Testis (tissue), 3 donors: ENCODE data around the gene ICAM5. TPM values are rescaled to one million over a fixed set of nuclear protein-coding genes. Genes with fewer than 3 reads are reported as not detected.
"Not testable (repeated sequence)": the region's sequence is repeated elsewhere in the genome, so short reads cannot be mapped to it uniquely, and the experiment has no call there.

Experiments
- DNase-seq: peaks from one replicate; pipeline ENCODE4 v3.0.0-alpha.2; 2019
- H3K27ac ChIP-seq, 2 donors: fragments of 200-600 bp; sonication (generic); one replicate each; pipeline ENCODE4 v1.5.1; 2019
- H3K27me3 ChIP-seq: fragments of 200-600 bp; sonication (generic); one replicate; pipeline ENCODE4 v1.5.1; 2019
- H3K36me3 ChIP-seq: fragments of 200-600 bp; sonication (generic); one replicate; pipeline ENCODE4 v1.5.1; 2017; ENCODE audit warnings: low read depth; ENCODE audit errors: missing control alignments
- H3K4me1 ChIP-seq: fragments of 200-600 bp; sonication (generic); one replicate; pipeline ENCODE4 v1.5.1; 2019
- H3K4me3 ChIP-seq, 2 donors: fragments of 200-600 bp; sonication (generic); one replicate each; pipeline ENCODE4 v1.5.1; 2017 to 2019
- H3K9me3 ChIP-seq: fragments of 200-600 bp; sonication (generic); one replicate; pipeline ENCODE4 v1.5.1; 2017
- POLR2A ChIP-seq: fragments of 450-650 bp; IDR thresholded peaks from one replicate; pipeline ENCODE4 v1.6.1; 2017; ENCODE audit warnings: antibody characterized with exemption, mild to moderate bottlenecking, moderate library complexity
- WGBS, 2 donors: methylation state at CpG; one replicate each; pipeline ENCODE4 v1.1.5; 2018; 5-methylcytosine and 5-hydroxymethylcytosine counted together
- intact Hi-C: fragments of 100-400 bp; cut with DNase I; formaldehyde crosslinking; loops from one replicate; pipeline ENCODE4 v1.15.1; 2023; ENCODE audit warnings: low total_unique reads
- polyA plus RNA-seq: library from polyadenylated mRNA; stranded (reverse); fragments of 350-450 nt; fragmentation: Illumina TruSeq; extraction: RNeasy Lipid Tissue Mini Kit (QIAGEN cat#74804); gene quantifications from one replicate; pipeline ENCODE4 v1.2.3, GENCODE V29; 2014; ENCODE audit warnings: low read depth, low replicate concordance; ENCODE audit not compliant: insufficient read depth
- total RNA-seq, 2 donors: library from RNA; depleted of rRNA; stranded (reverse); fragments of >200 nt; gene quantifications; one replicate each; pipeline ENCODE4 v1.2.3, GENCODE V29; 2016
- TF ChIP-seq, protein P1 (sequence below), 3 experiments: fragments of 450-650 bp in 2 of 3; fragments of 200-600 bp in 1 of 3; sonication (generic) in 1 of 3; IDR thresholded peaks; one replicate each; pipeline ENCODE4 v1.5.1; 2016 to 2019; ENCODE audit warnings: antibody characterized with exemption in 3 of 3, mild to moderate bottlenecking in 2 of 3, moderate library complexity in 1 of 3

Gene ICAM5
- total and polyA plus RNA-seq, 3 donors from 2014 or later, result 4.3 to 7.6 (median 5.4) TPM

DNA sequence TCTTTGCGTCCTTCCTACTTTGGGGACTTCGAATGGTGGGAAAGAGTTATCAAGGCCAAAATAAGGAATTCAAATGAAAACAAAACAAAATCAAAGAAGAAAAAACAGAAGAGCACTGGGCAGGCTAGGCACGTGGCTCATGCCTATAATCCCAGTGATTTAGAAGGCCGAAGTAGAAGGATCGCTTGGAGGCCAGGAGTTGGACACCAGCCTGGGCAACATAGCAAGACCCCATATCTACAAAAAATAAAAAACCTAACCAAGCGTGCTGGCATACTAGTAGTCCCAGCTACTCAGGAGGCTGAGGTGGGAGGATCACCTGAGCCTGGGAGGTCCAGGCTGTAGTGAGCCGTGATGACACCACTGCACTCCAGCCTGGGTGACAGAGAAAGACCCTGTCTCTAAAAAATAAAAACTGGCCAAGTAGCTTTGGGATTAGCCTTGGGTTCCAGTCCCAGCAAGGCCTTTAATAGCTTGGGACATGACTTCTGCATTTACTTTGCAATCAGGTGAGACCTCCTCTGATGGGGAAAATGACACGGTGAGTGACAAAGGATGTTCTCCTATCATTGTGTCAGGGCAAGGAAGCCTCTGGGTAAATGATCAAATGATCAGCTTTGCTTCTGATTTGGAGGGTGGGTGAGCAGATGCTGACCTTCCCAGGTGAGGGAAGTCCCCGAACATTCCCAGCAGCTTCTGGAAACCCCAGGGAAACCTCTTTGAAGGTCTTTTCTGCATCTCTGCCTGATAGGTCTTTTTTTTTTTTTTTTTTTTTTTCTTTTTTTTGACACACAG is 11.8 kb upstream of the ICAM5 start:
- Histone ChIP-seq H3K4me1 (no peaks in the 10 kb centered on the region), H3K9me3 (no peaks in the 10 kb centered on the region), H3K4me3 (no peak overlapping the region), H3K27ac (no peak overlapping the region), H3K36me3 (no peaks in the 10 kb centered on the region), H3K27me3 (no peaks in the 10 kb centered on the region)
- intact Hi-C loops, result no loop called here
- DNase-seq, result no peak
- 91% methylated on average over 9 of the region's 9 CpGs for WGBS, 2 donors
- TF ChIP-seq, protein P1, sequence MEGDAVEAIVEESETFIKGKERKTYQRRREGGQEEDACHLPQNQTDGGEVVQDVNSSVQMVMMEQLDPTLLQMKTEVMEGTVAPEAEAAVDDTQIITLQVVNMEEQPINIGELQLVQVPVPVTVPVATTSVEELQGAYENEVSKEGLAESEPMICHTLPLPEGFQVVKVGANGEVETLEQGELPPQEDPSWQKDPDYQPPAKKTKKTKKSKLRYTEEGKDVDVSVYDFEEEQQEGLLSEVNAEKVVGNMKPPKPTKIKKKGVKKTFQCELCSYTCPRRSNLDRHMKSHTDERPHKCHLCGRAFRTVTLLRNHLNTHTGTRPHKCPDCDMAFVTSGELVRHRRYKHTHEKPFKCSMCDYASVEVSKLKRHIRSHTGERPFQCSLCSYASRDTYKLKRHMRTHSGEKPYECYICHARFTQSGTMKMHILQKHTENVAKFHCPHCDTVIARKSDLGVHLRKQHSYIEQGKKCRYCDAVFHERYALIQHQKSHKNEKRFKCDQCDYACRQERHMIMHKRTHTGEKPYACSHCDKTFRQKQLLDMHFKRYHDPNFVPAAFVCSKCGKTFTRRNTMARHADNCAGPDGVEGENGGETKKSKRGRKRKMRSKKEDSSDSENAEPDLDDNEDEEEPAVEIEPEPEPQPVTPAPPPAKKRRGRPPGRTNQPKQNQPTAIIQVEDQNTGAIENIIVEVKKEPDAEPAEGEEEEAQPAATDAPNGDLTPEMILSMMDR (IDR thresholded peaks at IDR 0.05), result no peak
- TF ChIP-seq POLR2A, result no peak

- Histone ChIP-seq H3K4me3 (no peak overlapping the region), H3K27me3 (no peaks in the 10 kb centered on the region), H3K27ac (no peak overlapping the region), H3K4me1 (no peaks in the 10 kb centered on the region), H3K9me3 (no peaks in the 10 kb centered on the region), H3K36me3 (no peaks in the 10 kb centered on the region)
- TF ChIP-seq POLR2A, result no peak
- TF ChIP-seq, protein P1 (IDR thresholded peaks at IDR 0.05), result no peak
- no peak for DNase-seq
- intact Hi-C loops, result no loop called here
- WGBS, 2 donors, result 86 to 100% methylated on average over 1 of the region's 1 CpG
Observed at GRCh38 chr19:10278935-10279334, 10.8 kb upstream of the ICAM5 start.

- no peak overlapping the region for H3K27ac ChIP-seq
- no peaks in the 10 kb centered on the region for H3K36me3 ChIP-seq
- no peak overlapping the region for H3K4me3 ChIP-seq
- TF ChIP-seq POLR2A, result no peak
- no peaks in the 10 kb centered on the region for H3K27me3 ChIP-seq
- DNase-seq, result no peak
- intact Hi-C loops, result no loop called here
- WGBS, 2 donors, result 84 to 93% methylated on average over 5 of the region's 5 CpGs
- H3K4me1 ChIP-seq, result no peaks in the 10 kb centered on the region
- no peaks in the 10 kb centered on the region for H3K9me3 ChIP-seq
Observed at GRCh38 chr19:10279737-10280442, 9.9 kb upstream of the ICAM5 start.

DNA sequence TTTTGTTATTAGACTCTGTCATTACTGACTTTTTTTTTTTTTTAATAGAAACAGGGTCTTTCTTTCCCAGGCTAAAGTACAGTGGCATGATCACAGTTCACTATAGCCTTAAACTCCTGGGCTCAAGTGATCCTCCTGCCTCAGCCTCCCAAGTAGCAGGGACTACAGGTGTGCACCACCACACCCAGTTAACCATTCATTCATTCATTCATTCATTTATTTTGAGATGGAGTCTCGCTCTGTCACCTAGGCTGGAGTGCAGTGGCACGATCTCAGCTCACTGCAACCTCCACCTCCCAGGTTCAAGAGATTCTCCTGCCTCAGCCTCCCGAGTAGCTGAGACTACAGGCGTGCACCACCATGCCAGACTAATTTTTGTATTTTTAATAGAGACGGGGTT is 7.7 kb upstream of the ICAM5 start:
- DNase-seq, intact Hi-C loops, H3K4me3 ChIP-seq, H3K9me3 ChIP-seq, H3K27ac ChIP-seq, H3K27me3 ChIP-seq, H3K4me1 ChIP-seq, H3K36me3 ChIP-seq: not testable (repeated sequence)
- WGBS, 2 donors, result 95 to 96% methylated on average over 5 of the region's 5 CpGs

DNA sequence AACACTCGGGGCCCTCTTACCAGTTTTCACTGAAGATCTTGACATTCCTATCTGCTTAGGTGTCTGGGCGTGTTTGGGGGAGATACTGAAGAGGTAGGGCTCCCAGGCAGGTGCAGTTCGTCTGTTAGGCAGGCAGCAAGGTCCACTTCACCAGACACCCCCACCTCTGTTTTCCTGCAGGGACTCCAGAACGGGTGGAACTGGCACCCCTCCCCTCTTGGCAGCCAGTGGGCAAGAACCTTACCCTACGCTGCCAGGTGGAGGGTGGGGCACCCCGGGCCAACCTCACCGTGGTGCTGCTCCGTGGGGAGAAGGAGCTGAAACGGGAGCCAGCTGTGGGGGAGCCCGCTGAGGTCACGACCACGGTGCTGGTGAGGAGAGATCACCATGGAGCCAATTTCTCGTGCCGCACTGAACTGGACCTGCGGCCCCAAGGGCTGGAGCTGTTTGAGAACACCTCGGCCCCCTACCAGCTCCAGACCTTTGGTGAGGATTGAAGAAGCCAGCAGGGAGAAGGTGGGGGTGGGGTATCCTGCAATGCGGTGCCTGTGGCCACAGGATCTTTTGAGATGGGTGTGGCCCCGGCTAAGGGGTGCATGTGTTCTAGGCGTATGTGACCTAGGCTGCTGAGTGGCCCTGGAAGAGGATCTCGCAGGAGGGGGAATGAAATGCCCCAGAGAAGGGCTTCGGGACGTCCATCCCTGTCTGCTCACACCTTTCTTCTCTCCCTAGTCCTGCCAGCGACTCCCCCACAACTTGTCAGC is 6.3 kb upstream of the ICAM5 start:
- DNase-seq, result no peak
- H3K36me3 ChIP-seq, result no peaks in the 10 kb centered on the region
- H3K4me3 ChIP-seq, result no peak overlapping the region
- 82 to 87% methylated on average over 19 to 22 of the region's 23 CpGs for WGBS, 2 donors
- intact Hi-C loops, result no loop called here
- TF ChIP-seq, protein P1 (IDR thresholded peaks at IDR 0.05), result no peak
- TF ChIP-seq POLR2A, result no peak
- no peaks in the 10 kb centered on the region for H3K9me3 ChIP-seq
- H3K27me3 ChIP-seq, result no peaks in the 10 kb centered on the region
- H3K4me1 ChIP-seq, result peaks cover 14% of the 10 kb centered on the region
- H3K27ac ChIP-seq, result no peak overlapping the region
